Prostate gland (tissue), 2 donors: ENCODE data around the gene CRACR2A.

Experiments used
- POLR2A ChIP-seq: fragments of 450-650 bp; IDR thresholded peaks from one replicate; pipeline ENCODE4 v1.6.1; 2016; ENCODE audit warnings: antibody characterized with exemption, mild to moderate bottlenecking
- TF ChIP-seq, protein P1 (sequence below), 4 experiments: fragments of 200-600 bp in 2 of 4; fragments of 450-650 bp in 2 of 4; sonication (generic) in 2 of 4; IDR thresholded peaks; 1 replicate in 3 of 4; 2 replicates in 1 of 4; pipeline ENCODE4 v1.5.1; 2016 to 2019; ENCODE audit warnings: antibody characterized with exemption in 4 of 4, mild to moderate bottlenecking in 2 of 4, moderate library complexity in 2 of 4

DNA sequence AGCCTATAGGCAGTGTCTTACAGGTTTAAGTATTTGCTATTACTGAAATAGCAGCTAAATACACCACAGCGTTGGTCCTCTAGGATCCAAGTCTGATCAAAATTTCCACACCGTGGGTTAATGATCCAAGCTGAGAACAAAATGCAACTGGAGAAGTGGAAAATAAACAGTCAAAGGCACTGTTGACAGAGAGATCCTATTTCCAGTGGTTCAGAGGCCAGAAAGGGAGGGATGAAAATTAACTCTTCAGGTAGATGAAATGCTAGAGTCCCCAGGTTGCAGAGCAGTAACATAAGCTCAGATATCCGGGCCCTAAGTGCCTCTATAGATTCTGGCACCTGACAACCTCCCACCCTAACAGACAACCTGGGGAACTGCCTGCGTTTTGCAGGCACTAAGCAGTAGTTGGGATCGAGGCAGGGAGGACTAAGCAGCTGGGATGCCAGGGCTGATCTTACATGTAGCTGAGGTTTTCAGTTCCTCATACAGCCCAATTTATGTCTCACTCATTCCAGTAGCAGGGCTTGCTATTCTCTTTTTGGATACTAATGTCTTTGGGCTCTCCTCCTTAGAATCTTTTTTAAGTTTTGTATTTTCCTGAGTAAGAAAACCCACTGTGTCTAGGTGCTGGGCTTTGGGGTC lies 42.7 kb upstream of the CRACR2A start:
- TF ChIP-seq POLR2A, result no peak
- TF ChIP-seq, protein P1, sequence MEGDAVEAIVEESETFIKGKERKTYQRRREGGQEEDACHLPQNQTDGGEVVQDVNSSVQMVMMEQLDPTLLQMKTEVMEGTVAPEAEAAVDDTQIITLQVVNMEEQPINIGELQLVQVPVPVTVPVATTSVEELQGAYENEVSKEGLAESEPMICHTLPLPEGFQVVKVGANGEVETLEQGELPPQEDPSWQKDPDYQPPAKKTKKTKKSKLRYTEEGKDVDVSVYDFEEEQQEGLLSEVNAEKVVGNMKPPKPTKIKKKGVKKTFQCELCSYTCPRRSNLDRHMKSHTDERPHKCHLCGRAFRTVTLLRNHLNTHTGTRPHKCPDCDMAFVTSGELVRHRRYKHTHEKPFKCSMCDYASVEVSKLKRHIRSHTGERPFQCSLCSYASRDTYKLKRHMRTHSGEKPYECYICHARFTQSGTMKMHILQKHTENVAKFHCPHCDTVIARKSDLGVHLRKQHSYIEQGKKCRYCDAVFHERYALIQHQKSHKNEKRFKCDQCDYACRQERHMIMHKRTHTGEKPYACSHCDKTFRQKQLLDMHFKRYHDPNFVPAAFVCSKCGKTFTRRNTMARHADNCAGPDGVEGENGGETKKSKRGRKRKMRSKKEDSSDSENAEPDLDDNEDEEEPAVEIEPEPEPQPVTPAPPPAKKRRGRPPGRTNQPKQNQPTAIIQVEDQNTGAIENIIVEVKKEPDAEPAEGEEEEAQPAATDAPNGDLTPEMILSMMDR (IDR thresholded peaks at IDR 0.05), result no peak
